SK-N-SH treated with all-trans-retinoic acid at 6 μM for 48 hours (cell line): ENCODE results near the gene ZSWIM8.
A peak's percentile ranks its signal among the peaks of the same experiment; 100 is the strongest.

Source experiments
- ATAC-seq: fragments of 200-7000 bp; cut with Tn5 transposase; 3 replicates; pipeline ENCODE4 v1.9.1; 2020; ENCODE audit warnings: mild to moderate bottlenecking, moderate library complexity
- ARNTL ChIP-seq: fragments of 450-650 bp; formaldehyde crosslinking; IDR thresholded peaks from 2 replicates; pipeline ENCODE4 v1.5.0; 2020; ENCODE audit warnings: low read depth, mild to moderate bottlenecking, moderate library complexity, borderline replicate concordance
- CSRNP3 ChIP-seq: fragments of 250-450 bp; sonication (Bioruptor Pico); IDR thresholded peaks from 2 replicates; pipeline ENCODE4 v1.5.1; 2021; ENCODE audit warnings: mild to moderate bottlenecking, moderate library complexity
- ESRRG ChIP-seq: fragments of 250-450 bp; sonication (Bioruptor Pico); IDR thresholded peaks from 2 replicates; pipeline ENCODE4 v1.6.1; 2021; ENCODE audit warnings: mild to moderate bottlenecking
- GLIS3 ChIP-seq: fragments of 250-450 bp; sonication (Bioruptor Pico); IDR thresholded peaks from 2 replicates; pipeline ENCODE4 v1.5.0; 2020; ENCODE audit warnings: mild to moderate bottlenecking, moderate library complexity
- ISL1 ChIP-seq: fragments of 250-450 bp; sonication (Bioruptor Pico); IDR thresholded peaks from 2 replicates; pipeline ENCODE4 v2.1.2; 2022; ENCODE audit warnings: mild to moderate bottlenecking, moderate library complexity
- OSR1 ChIP-seq: fragments of 250-450 bp; sonication (Bioruptor Pico); IDR thresholded peaks from 2 replicates; pipeline ENCODE4 v1.8.0; 2022; ENCODE audit warnings: moderate library complexity, mild to moderate bottlenecking, inconsistent platforms
- PATZ1 ChIP-seq: fragments of 250-450 bp; sonication (Bioruptor Pico); IDR thresholded peaks from 2 replicates; pipeline ENCODE4 v1.8.0; 2020; ENCODE audit warnings: mild to moderate bottlenecking, moderate library complexity, borderline replicate concordance
- POU6F1 ChIP-seq: fragments of 250-450 bp; sonication (Bioruptor Pico); IDR thresholded peaks from 2 replicates; pipeline ENCODE4 v1.8.0; 2021; ENCODE audit warnings: low read depth, mild to moderate bottlenecking, moderate library complexity, borderline replicate concordance
- PPARA ChIP-seq: fragments of 250-450 bp; sonication (Bioruptor Pico); IDR thresholded peaks from 2 replicates; pipeline ENCODE4 v1.5.0; 2020; ENCODE audit warnings: mild to moderate bottlenecking, borderline replicate concordance
- RARB ChIP-seq: fragments of 250-450 bp; sonication (Bioruptor Pico); IDR thresholded peaks from 2 replicates; pipeline ENCODE4 v1.8.0; 2021; ENCODE audit warnings: mild to moderate bottlenecking, moderate library complexity
- SNAI2 ChIP-seq: fragments of 250-450 bp; sonication (Bioruptor Pico); IDR thresholded peaks from 2 replicates; pipeline ENCODE4 v1.5.0; 2020; ENCODE audit warnings: mild to moderate bottlenecking, moderate library complexity
- TCF4 ChIP-seq: fragments of 250-450 bp; sonication (Bioruptor Pico); IDR thresholded peaks from 2 replicates; pipeline ENCODE4 v1.8.0; 2021; ENCODE audit warnings: mild to moderate bottlenecking, moderate library complexity, borderline replicate concordance
- TOX ChIP-seq: fragments of 250-450 bp; sonication (Bioruptor Pico); IDR thresholded peaks from 2 replicates; pipeline ENCODE4 v1.8.0; 2021; ENCODE audit warnings: mild to moderate bottlenecking, moderate library complexity, borderline replicate concordance
- TSHZ2 ChIP-seq: fragments of 250-450 bp; sonication (Bioruptor Pico); IDR thresholded peaks from 2 replicates; pipeline ENCODE4 v1.5.0; 2020; ENCODE audit warnings: mild to moderate bottlenecking, moderate library complexity
- ZC3H10 ChIP-seq: fragments of 250-450 bp; sonication (Bioruptor Pico); IDR thresholded peaks from 2 replicates; pipeline ENCODE4 v1.5.1; 2021; ENCODE audit warnings: mild to moderate bottlenecking, moderate library complexity
- ZFP30 ChIP-seq: fragments of 450-650 bp; formaldehyde crosslinking; IDR thresholded peaks from 2 replicates; pipeline ENCODE4 v1.5.0; 2022; ENCODE audit warnings: mild to moderate bottlenecking, moderate library complexity
- ZNF565 ChIP-seq: fragments of 450-650 bp; formaldehyde crosslinking; conservative IDR thresholded peaks from 2 replicates; pipeline ENCODE4 v1.5.0; 2020; ENCODE audit warnings: low read depth, mild to moderate bottlenecking, moderate library complexity
- ZNF8 ChIP-seq: fragments of 450-650 bp; formaldehyde crosslinking; IDR thresholded peaks from 2 replicates; pipeline ENCODE4 v1.5.0; 2020; ENCODE audit warnings: mild to moderate bottlenecking, moderate library complexity

ZSWIM8 gene

GRCh38 chr10:73810358-73810734, 24.9 kb downstream of the ZSWIM8 start (continued):
- no peak for TF ChIP-seq ARNTL (CRISPR knock-in tag)

- TF ChIP-seq POU6F1 (CRISPR knock-in tag): no peak
- TF ChIP-seq ZNF8 (CRISPR knock-in tag): no peak
- no peak for TF ChIP-seq RARB (CRISPR knock-in tag)
- TF ChIP-seq ZNF565 (CRISPR knock-in tag): no peak
- no peak for TF ChIP-seq TOX (CRISPR knock-in tag)
- peak; percentile 35 for ATAC-seq
These were observed 25.5 kb downstream of the ZSWIM8 start for GRCh38 chr10:73810735-73811465.

- no peak for TF ChIP-seq ISL1
- no peak for TF ChIP-seq SNAI2
- no peak for TF ChIP-seq TSHZ2 (CRISPR knock-in tag)
- TF ChIP-seq TCF4 (CRISPR knock-in tag): no peak
- no peak for TF ChIP-seq CSRNP3
- no peak for TF ChIP-seq POU6F1 (CRISPR knock-in tag)
- TF ChIP-seq GLIS3: no peak
- TF ChIP-seq ESRRG (CRISPR knock-in tag): no peak
- TF ChIP-seq PATZ1 (CRISPR knock-in tag): no peak
- TF ChIP-seq ZNF565 (CRISPR knock-in tag): no peak
- no peak for TF ChIP-seq ARNTL (CRISPR knock-in tag)
- TF ChIP-seq RARB (CRISPR knock-in tag): no peak
- TF ChIP-seq, all 23 proteins: peak for 0
- ATAC-seq: no peak
These were observed 27.3 kb downstream of the ZSWIM8 start for GRCh38 chr10:73812657-73813056.

GRCh38 chr10:73813333-73813732, 27.9 kb downstream of the ZSWIM8 start:
- TF ChIP-seq RARB (CRISPR knock-in tag) (no peak), ZFP30 (CRISPR knock-in tag) (no peak), ZC3H10 (no peak), CSRNP3 (no peak), OSR1 (no peak), PPARA (CRISPR knock-in tag) (no peak), PATZ1 (CRISPR knock-in tag) (no peak), SNAI2 (no peak), ZNF565 (CRISPR knock-in tag) (no peak)
- ATAC-seq: no peak
